Measurements from ENCODE around the gene ATRAID. TPM values are rescaled to one million over a fixed set of nuclear protein-coding genes. Genes with fewer than 3 reads are reported as not detected.
A peak's percentile ranks its signal among the peaks of the same experiment; 100 is the strongest.

ATRAID gene
- total RNA-seq, 1 experiment from 2014 or later: 182 TPM

GRCh38 chr2:27205206-27205605, 6.6 kb upstream of the ATRAID start:
- H3K4me3 ChIP-seq (ENCODE audit: insufficient read depth, low read depth, low read length): no peak overlapping the region
- no peak for DNase-seq
- H3K36me3 ChIP-seq (replicated peaks; ENCODE audit: control insufficient read depth, insufficient read depth, low read length): peaks cover 66% of the 10 kb centered on the region
- no peaks in the 10 kb centered on the region for H3K27me3 ChIP-seq (ENCODE audit: control insufficient read depth, insufficient read depth, low read length)

DNA sequence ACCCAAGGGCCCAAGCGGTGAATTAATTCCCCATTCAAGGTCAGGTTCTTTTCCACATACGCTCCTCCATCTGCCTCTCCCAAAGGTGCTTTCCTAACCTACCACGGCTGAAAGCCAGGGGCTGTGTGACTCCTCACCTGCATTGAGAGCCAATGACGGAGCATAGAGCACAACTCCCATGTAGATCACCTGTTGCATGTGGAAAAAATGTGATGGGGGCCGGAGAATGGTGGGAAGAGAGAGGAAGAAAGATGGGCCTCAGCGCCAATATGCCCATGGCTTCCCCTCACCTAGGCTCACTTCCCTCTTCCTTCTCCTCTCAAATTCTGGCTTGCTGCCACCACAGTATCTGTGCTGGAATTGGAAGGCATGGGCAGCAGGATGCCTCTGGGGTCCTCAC, 5.5 kb upstream of the ATRAID start:
- Histone ChIP-seq H3K4me3 (ENCODE audit: insufficient read depth, low read depth, low read length) (no peak overlapping the region), H3K27me3 (ENCODE audit: control insufficient read depth, insufficient read depth, low read length) (no peaks in the 10 kb centered on the region), H3K36me3 (replicated peaks; ENCODE audit: control insufficient read depth, insufficient read depth, low read length) (peaks cover 63% of the 10 kb centered on the region)
- peak; percentile 20 for DNase-seq

- Histone ChIP-seq H3K4me3 (ENCODE audit: insufficient read depth, low read depth, low read length) (no peak overlapping the region), H3K36me3 (replicated peaks; ENCODE audit: control insufficient read depth, insufficient read depth, low read length) (peaks cover 45% of the 10 kb centered on the region)
Measured at GRCh38 chr2:27208486-27209050, 3.3 kb upstream of the ATRAID start.

GRCh38 chr2:27209621-27210401, 2.0 kb upstream of the ATRAID start:
- Histone ChIP-seq H3K36me3 (replicated peaks; ENCODE audit: control insufficient read depth, insufficient read depth, low read length) (peaks cover 34% of the 10 kb centered on the region), H3K27me3 (ENCODE audit: control insufficient read depth, insufficient read depth, low read length) (no peaks in the 10 kb centered on the region), H3K4me3 (ENCODE audit: insufficient read depth, low read depth, low read length) (no peak overlapping the region)
- DNase-seq: no peak

More at GRCh38 chr2:27208486-27209050, 3.3 kb upstream of the ATRAID start:
- no peak for DNase-seq
- H3K27me3 ChIP-seq (ENCODE audit: control insufficient read depth, insufficient read depth, low read length): no peaks in the 10 kb centered on the region

- H3K36me3 ChIP-seq (replicated peaks; ENCODE audit: control insufficient read depth, insufficient read depth, low read length): peaks cover 28% of the 10 kb centered on the region
Measured at GRCh38 chr2:27211241-27211942, 449 bp upstream of the ATRAID start.

GRCh38 chr2:27212626-27213471, 1.0 kb downstream of the ATRAID start:
- Histone ChIP-seq H3K4me3 (ENCODE audit: insufficient read depth, low read depth, low read length) (peak overlapping the region; percentile 95), H3K27me3 (ENCODE audit: control insufficient read depth, insufficient read depth, low read length) (no peaks in the 10 kb centered on the region), H3K36me3 (replicated peaks; ENCODE audit: control insufficient read depth, insufficient read depth, low read length) (peaks cover 15% of the 10 kb centered on the region)
- peak; percentile 60 for DNase-seq

More at GRCh38 chr2:27211241-27211942, 449 bp upstream of the ATRAID start:
- peak; percentile 98 for DNase-seq
- Histone ChIP-seq H3K27me3 (ENCODE audit: control insufficient read depth, insufficient read depth, low read length) (no peaks in the 10 kb centered on the region), H3K4me3 (ENCODE audit: insufficient read depth, low read depth, low read length) (peak overlapping the region; percentile 95)

GRCh38 chr2:27214941-27215340, 3.1 kb downstream of the ATRAID start:
- Histone ChIP-seq H3K27me3 (ENCODE audit: control insufficient read depth, insufficient read depth, low read length) (no peaks in the 10 kb centered on the region), H3K4me3 (ENCODE audit: insufficient read depth, low read depth, low read length) (no peak overlapping the region), H3K36me3 (replicated peaks; ENCODE audit: control insufficient read depth, insufficient read depth, low read length) (peaks cover 17% of the 10 kb centered on the region)
- no peak for DNase-seq

- peak; percentile 60 for DNase-seq
- H3K36me3 ChIP-seq (replicated peaks; ENCODE audit: control insufficient read depth, insufficient read depth, low read length): peaks cover 24% of the 10 kb centered on the region
Measured at GRCh38 chr2:27216416-27217137, 4.7 kb downstream of the ATRAID start.

GRCh38 chr2:27217173-27218121, 5.6 kb downstream of the ATRAID start, which contains the start of gene CAD:
TSS of gene CAD (plus strand) at chr2:27217369. CDS start at chr2:27217552, 183 bp downstream.
- peak within 1 kb of the TSS; percentile 85 for H3K4me3 ChIP-seq (ENCODE audit: insufficient read depth, low read depth, low read length)
- no peaks in the 10 kb centered on the region for H3K27me3 ChIP-seq (ENCODE audit: control insufficient read depth, insufficient read depth, low read length)
- H3K36me3 ChIP-seq (replicated peaks; ENCODE audit: control insufficient read depth, insufficient read depth, low read length): peaks cover 30% of the 10 kb centered on the region
- peak; percentile 98 for DNase-seq

More at GRCh38 chr2:27216416-27217137, 4.7 kb downstream of the ATRAID start:
- H3K4me3 ChIP-seq (ENCODE audit: insufficient read depth, low read depth, low read length): peak overlapping the region; percentile 6; the same call in 1 of the 2 replicates
- H3K27me3 ChIP-seq (ENCODE audit: control insufficient read depth, insufficient read depth, low read length): no peaks in the 10 kb centered on the region

DNA sequence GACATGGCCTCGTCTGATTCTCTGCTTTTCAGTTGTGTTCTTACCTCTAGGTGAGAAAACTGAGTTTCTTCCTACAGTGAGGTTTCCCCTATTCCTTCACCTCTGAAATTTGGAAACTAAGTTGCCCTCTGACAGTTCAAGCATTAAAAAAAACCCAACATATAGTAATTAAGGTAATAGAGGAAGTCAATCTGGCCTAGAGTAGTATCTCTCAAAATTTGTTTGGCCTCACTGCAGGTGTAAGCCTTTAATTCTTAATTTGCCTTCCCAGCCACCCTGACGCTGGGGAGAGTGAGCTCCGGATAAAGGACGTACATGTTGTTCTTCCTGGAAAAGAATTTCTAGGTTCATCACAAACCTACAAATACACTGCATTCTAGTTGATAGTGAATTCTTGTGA, 6.8 kb downstream of the ATRAID start:
- Histone ChIP-seq H3K27me3 (ENCODE audit: control insufficient read depth, insufficient read depth, low read length) (no peaks in the 10 kb centered on the region), H3K36me3 (replicated peaks; ENCODE audit: control insufficient read depth, insufficient read depth, low read length) (peaks cover 36% of the 10 kb centered on the region), H3K4me3 (ENCODE audit: insufficient read depth, low read depth, low read length) (no peak overlapping the region)
- no peak for DNase-seq

DNA sequence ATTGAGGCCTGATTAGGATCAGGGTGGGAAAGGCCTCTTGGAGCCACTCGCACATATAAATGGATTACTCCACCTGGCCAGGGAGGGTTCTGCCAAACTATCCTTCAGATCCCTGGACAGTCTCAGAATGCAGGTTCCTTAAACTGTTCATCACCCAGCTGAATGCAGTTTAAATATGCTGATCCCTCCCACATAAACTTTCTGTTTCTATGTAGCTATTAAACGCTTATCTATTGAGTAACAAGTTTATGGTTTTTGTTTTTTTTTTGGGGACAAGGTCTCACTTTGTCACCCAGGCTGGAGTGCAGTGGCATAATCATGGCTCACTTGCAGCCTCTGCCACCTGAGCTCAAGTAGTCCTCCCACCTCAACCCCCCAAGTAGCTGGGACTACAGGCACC, 7.2 kb downstream of the ATRAID start:
- Histone ChIP-seq H3K4me3 (ENCODE audit: insufficient read depth, low read depth, low read length) (no peak overlapping the region), H3K27me3 (ENCODE audit: control insufficient read depth, insufficient read depth, low read length) (no peaks in the 10 kb centered on the region), H3K36me3 (replicated peaks; ENCODE audit: control insufficient read depth, insufficient read depth, low read length) (peaks cover 41% of the 10 kb centered on the region)
- no peak for DNase-seq

DNA sequence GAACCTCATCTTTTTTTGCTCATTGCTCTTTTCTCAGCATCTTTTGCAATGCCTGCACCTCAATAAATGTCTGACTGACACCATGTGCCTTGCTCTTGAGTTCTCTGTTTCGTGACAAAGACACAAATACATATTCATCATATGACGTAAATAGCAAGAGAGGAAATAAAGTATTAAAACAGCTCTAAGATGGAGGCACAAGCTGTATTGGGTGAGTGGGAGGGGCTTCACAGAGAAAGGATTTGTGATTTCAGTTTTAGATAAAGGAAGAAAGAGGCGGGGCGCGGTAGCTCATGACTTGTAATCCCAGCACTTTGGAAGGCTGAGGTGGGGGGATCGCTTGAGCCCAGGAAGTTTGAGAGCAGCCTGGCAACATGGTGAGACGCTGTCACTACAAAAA, 8.2 kb downstream of the ATRAID start:
- DNase-seq: no peak
- Histone ChIP-seq H3K4me3 (ENCODE audit: insufficient read depth, low read depth, low read length) (no peak overlapping the region), H3K36me3 (replicated peaks; ENCODE audit: control insufficient read depth, insufficient read depth, low read length) (peaks cover 49% of the 10 kb centered on the region), H3K27me3 (ENCODE audit: control insufficient read depth, insufficient read depth, low read length) (no peaks in the 10 kb centered on the region)

DNA sequence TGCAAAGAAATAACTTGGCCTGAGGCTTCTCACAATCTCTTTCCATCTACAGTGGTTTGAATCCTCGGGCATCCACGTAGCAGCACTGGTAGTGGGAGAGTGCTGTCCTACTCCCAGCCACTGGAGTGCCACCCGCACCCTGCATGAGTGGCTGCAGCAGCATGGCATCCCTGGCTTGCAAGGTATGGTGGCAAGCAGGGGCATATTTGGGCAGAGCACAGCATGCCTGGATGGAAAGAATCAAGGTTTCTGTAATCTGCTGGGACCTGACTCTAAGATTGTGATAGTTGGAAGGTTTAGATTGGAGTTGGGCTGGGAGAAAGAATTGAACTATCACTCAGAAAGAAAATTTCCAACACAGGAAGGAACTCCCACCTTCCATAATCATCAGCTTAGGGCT, 9.3 kb downstream of the ATRAID start:
- H3K27me3 ChIP-seq (ENCODE audit: control insufficient read depth, insufficient read depth, low read length): no peaks in the 10 kb centered on the region
- no peak overlapping the region for H3K4me3 ChIP-seq (ENCODE audit: insufficient read depth, low read depth, low read length)
- no peak for DNase-seq
- H3K36me3 ChIP-seq (replicated peaks; ENCODE audit: control insufficient read depth, insufficient read depth, low read length): peaks cover 50% of the 10 kb centered on the region
